HepG2 (cell line): ENCODE measurements around the gene GHRL. TPM values are rescaled to one million over a fixed set of nuclear protein-coding genes. Genes with fewer than 3 reads are reported as not detected.

Experiments
- CCAR2 ChIP-seq: fragments of 200-400 bp; formaldehyde crosslinking; optimal IDR thresholded peaks from 2 replicates; pipeline ENCODE3; 2018; ENCODE audit warnings: low read depth, mild to moderate bottlenecking, low read length, moderate library complexity
- FOXC1 ChIP-seq: sonication (generic); formaldehyde crosslinking; IDR thresholded peaks from 2 replicates; pipeline ENCODE4 v1.8.0; 2022; ENCODE audit warnings: mild to moderate bottlenecking, missing genetic modification reagents, borderline replicate concordance
- HOXA5 ChIP-seq: sonication (generic); formaldehyde crosslinking; IDR thresholded peaks from 2 replicates; pipeline ENCODE4 v1.4.0; 2020; ENCODE audit warnings: missing genetic modification reagents
- MTF2 ChIP-seq: sonication (generic); formaldehyde crosslinking; IDR thresholded peaks from 2 replicates; pipeline ENCODE4 v1.5.0; 2020; ENCODE audit warnings: missing genetic modification reagents, borderline replicate concordance
- PHB2 ChIP-seq: fragments of 450-650 bp; IDR thresholded peaks from 2 replicates; pipeline ENCODE4 v1.6.1; 2018; ENCODE audit not compliant: partially characterized antibody
- PITX1 ChIP-seq: sonication (generic); formaldehyde crosslinking; IDR thresholded peaks from 2 replicates; pipeline ENCODE4 v1.5.1; 2020; ENCODE audit warnings: mild to moderate bottlenecking, missing genetic modification reagents
- RBFOX2 ChIP-seq: fragments of 200-400 bp; formaldehyde crosslinking; IDR thresholded peaks from 2 replicates; pipeline ENCODE4 v1.6.1; 2017; ENCODE audit warnings: low read depth, mild to moderate bottlenecking, low read length
- RORA ChIP-seq: sonication (generic); formaldehyde crosslinking; IDR thresholded peaks from 2 replicates; pipeline ENCODE4 v1.5.0; 2020; ENCODE audit warnings: mild to moderate bottlenecking, missing genetic modification reagents, moderate library complexity
- SP4 ChIP-seq: sonication (generic); formaldehyde crosslinking; IDR thresholded peaks from 2 replicates; pipeline ENCODE4 v1.8.1; 2023; ENCODE audit warnings: mild to moderate bottlenecking, missing genetic modification reagents
- SRSF9 ChIP-seq: fragments of 200-400 bp; formaldehyde crosslinking; IDR thresholded peaks from 2 replicates; pipeline ENCODE4 v1.6.1; 2018; ENCODE audit warnings: borderline replicate concordance, mild to moderate bottlenecking, low read depth, low read length; ENCODE audit not compliant: insufficient read depth, poor library complexity, severe bottlenecking
- SYNCRIP ChIP-seq: fragments of 200-400 bp; formaldehyde crosslinking; IDR thresholded peaks from 2 replicates; pipeline ENCODE4 v1.6.1; 2018; ENCODE audit warnings: mild to moderate bottlenecking, low read depth, low read length; ENCODE audit not compliant: insufficient read depth
- TAF1 ChIP-seq: sonication (generic); formaldehyde crosslinking; IDR thresholded peaks from 2 replicates; pipeline ENCODE4 v1.4.0; 2020; ENCODE audit warnings: missing genetic modification reagents
- ZNF224 ChIP-seq: sonication (generic); formaldehyde crosslinking; IDR thresholded peaks from 2 replicates; pipeline ENCODE4 v1.5.0; 2020; ENCODE audit warnings: mild to moderate bottlenecking, missing genetic modification reagents
- ZNF3 ChIP-seq: IDR thresholded peaks from 2 replicates; pipeline ENCODE4 v1.7.0; 2017; ENCODE audit warnings: inconsistent platforms
- ZNF317 ChIP-seq: sonication (generic); formaldehyde crosslinking; IDR thresholded peaks from 2 replicates; pipeline ENCODE4 v1.5.0; 2020; ENCODE audit warnings: mild to moderate bottlenecking, missing genetic modification reagents
- ZNF335 ChIP-seq: sonication (generic); formaldehyde crosslinking; IDR thresholded peaks from 2 replicates; pipeline ENCODE4 v1.4.0; 2020; ENCODE audit warnings: missing genetic modification reagents
- ZNF430 ChIP-seq: sonication (generic); formaldehyde crosslinking; IDR thresholded peaks from 2 replicates; pipeline ENCODE4 v1.9.0; 2021; ENCODE audit warnings: mild to moderate bottlenecking, missing genetic modification reagents
- ZNF580 ChIP-seq: IDR thresholded peaks from 2 replicates; pipeline ENCODE4 v1.6.1; 2016; ENCODE audit warnings: low read depth, borderline replicate concordance
- ZNF678 ChIP-seq: sonication (generic); formaldehyde crosslinking; IDR thresholded peaks from 2 replicates; pipeline ENCODE4 v1.4.0; 2020; ENCODE audit warnings: mild to moderate bottlenecking, missing genetic modification reagents
- ZNF746 ChIP-seq: sonication (generic); formaldehyde crosslinking; IDR thresholded peaks from 2 replicates; pipeline ENCODE4 v1.8.0; 2022; ENCODE audit warnings: mild to moderate bottlenecking, missing genetic modification reagents
- polyA plus RNA-seq, 8 experiments: library from polyadenylated mRNA; depleted of rRNA in 3 of 8; stranded (reverse) in 7 of 8; unstranded in 1 of 8; fragments of >200 nt; fragmentation: Illumina TruSeq in 4 of 8; extraction: Trizol in 4 of 8; gene quantifications; 2 replicates each; pipeline versions ENCODE4 v1.2.1 to v1.2.3, GENCODE V29; 2011 to 2016; ENCODE audit warnings: low read depth in 4 of 8, missing spikeins in 1 of 8, mixed read lengths in 1 of 8; ENCODE audit not compliant: insufficient read depth in 1 of 8
- total RNA-seq, 5 experiments: library from RNA; depleted of rRNA; stranded (reverse); fragments of >200 nt; fragmentation: Illumina TruSeq; extraction: Trizol; gene quantifications; 2 replicates each; pipeline ENCODE4 v1.2.3, GENCODE V29; 2016; ENCODE audit warnings: low read depth in 1 of 5
- TF ChIP-seq, protein P1 (sequence below), 2 experiments: sonication (generic) in 1 of 2; formaldehyde crosslinking in 1 of 2; IDR thresholded peaks; 2 replicates each; pipeline versions ENCODE4 v1.4.0 to v1.6.1; 2018 to 2020; ENCODE audit warnings: missing genetic modification reagents in 2 of 2, borderline replicate concordance in 1 of 2, low read depth in 1 of 2, mild to moderate bottlenecking in 1 of 2, missing biosample characterization in 1 of 2
- TF ChIP-seq, protein P2 (sequence below): sonication (generic); formaldehyde crosslinking; conservative IDR thresholded peaks from 2 replicates; pipeline ENCODE4 v1.8.1; 2023; ENCODE audit warnings: missing genetic modification reagents
- TF ChIP-seq, protein P3 (sequence below): sonication (generic); formaldehyde crosslinking; IDR thresholded peaks from 2 replicates; pipeline ENCODE4 v1.5.0; 2020; ENCODE audit warnings: mild to moderate bottlenecking, missing genetic modification reagents, moderate library complexity

GHRL gene
- total and polyA plus RNA-seq, 2 of the 13 experiments (the other 11 are each of a cell fraction or from before 2014, with no cell fraction given), result 0.09 TPM; not detected in 1

DNA sequence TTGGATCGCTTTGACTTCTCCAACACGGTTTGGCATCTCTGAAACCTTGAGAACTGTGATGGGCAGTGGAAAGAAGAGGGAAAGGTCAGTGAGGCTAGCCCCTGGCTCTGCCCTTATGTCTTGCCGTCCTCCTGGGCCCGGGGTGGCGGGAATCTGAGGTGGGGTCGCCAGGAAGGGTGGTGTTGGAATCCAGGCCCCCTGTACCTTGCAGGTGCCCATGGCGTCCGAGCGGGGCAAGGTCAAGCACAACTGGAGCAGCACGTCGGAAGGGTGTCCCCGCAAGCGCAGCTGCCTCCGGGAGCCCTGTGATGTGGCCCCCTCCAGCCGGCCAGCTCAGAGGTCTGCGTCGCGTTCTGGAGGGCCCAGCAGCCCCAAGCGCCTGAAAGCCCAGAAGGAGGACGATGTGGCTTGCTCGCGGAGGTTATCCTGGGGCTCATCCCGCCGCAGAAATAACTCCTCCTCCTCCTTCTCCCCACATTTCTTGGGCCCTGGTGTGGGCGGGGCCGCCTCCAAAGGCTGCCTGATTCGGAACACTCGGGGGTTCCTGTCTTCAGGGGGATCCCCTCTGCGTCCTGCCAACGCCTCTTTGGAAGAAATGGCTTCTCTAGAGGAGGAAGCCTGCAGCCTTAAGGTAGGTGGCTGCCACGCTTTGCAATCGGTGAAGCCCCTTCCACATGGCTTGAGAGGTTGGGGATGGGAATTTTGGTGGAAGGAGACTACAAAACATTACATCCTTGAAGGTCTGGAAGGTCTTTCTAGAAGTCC is 43.6 kb downstream of the GHRL start (continued):
- TF ChIP-seq CCAR2 (no peak), ZNF430 (no peak), HOXA5 (no peak), SRSF9 (no peak), ZNF3 (peak; percentile 11; the same call in 1 of the 2 replicates), MTF2 (CRISPR knock-in tag) (no peak), ZNF224 (CRISPR knock-in tag) (peak; percentile 44; the same call in 1 of the 2 replicates), PITX1 (CRISPR knock-in tag) (peak; percentile 11; the same call in 1 of the 2 replicates), PHB2 (no peak), TAF1 (CRISPR knock-in tag) (peak; percentile 40; the same call in 1 of the 2 replicates), ZNF746 (peak; percentile 36; the same call in 1 of the 2 replicates), ZNF317 (peak; percentile 1; the same call in 1 of the 2 replicates), ZNF580 (CRISPR knock-in tag) (0 out of 2 replicates have a peak, but pooled peaks have one; percentile 2), ZNF678 (CRISPR knock-in tag) (no peak), ZNF335 (no peak), SP4 (CRISPR knock-in tag) (no peak), FOXC1 (CRISPR knock-in tag) (no peak), RBFOX2 (peak; percentile 36), RORA (CRISPR knock-in tag) (no peak), SYNCRIP (no peak)
- TF ChIP-seq, protein P1, sequence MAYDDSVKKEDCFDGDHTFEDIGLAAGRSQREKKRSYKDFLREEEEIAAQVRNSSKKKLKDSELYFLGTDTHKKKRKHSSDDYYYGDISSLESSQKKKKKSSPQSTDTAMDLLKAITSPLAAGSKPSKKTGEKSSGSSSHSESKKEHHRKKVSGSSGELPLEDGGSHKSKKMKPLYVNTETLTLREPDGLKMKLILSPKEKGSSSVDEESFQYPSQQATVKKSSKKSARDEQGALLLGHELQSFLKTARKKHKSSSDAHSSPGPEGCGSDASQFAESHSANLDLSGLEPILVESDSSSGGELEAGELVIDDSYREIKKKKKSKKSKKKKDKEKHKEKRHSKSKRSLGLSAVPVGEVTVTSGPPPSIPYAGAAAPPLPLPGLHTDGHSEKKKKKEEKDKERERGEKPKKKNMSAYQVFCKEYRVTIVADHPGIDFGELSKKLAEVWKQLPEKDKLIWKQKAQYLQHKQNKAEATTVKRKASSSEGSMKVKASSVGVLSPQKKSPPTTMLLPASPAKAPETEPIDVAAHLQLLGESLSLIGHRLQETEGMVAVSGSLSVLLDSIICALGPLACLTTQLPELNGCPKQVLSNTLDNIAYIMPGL (CRISPR knock-in tag; IDR thresholded peaks at IDR 0.05; ENCODE audit: borderline replicate concordance in 1 of 2, low read depth in 1 of 2), result peak in 1 of 2 experiments; percentile 29; a peak in 1 of 4 replicates
- TF ChIP-seq, protein P2, sequence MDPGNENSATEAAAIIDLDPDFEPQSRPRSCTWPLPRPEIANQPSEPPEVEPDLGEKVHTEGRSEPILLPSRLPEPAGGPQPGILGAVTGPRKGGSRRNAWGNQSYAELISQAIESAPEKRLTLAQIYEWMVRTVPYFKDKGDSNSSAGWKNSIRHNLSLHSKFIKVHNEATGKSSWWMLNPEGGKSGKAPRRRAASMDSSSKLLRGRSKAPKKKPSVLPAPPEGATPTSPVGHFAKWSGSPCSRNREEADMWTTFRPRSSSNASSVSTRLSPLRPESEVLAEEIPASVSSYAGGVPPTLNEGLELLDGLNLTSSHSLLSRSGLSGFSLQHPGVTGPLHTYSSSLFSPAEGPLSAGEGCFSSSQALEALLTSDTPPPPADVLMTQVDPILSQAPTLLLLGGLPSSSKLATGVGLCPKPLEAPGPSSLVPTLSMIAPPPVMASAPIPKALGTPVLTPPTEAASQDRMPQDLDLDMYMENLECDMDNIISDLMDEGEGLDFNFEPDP (CRISPR knock-in tag), result no peak
- TF ChIP-seq, protein P3, sequence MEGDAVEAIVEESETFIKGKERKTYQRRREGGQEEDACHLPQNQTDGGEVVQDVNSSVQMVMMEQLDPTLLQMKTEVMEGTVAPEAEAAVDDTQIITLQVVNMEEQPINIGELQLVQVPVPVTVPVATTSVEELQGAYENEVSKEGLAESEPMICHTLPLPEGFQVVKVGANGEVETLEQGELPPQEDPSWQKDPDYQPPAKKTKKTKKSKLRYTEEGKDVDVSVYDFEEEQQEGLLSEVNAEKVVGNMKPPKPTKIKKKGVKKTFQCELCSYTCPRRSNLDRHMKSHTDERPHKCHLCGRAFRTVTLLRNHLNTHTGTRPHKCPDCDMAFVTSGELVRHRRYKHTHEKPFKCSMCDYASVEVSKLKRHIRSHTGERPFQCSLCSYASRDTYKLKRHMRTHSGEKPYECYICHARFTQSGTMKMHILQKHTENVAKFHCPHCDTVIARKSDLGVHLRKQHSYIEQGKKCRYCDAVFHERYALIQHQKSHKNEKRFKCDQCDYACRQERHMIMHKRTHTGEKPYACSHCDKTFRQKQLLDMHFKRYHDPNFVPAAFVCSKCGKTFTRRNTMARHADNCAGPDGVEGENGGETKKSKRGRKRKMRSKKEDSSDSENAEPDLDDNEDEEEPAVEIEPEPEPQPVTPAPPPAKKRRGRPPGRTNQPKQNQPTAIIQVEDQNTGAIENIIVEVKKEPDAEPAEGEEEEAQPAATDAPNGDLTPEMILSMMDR (CRISPR knock-in tag), result no peak
